Thyroid gland (tissue), 4 donors: ENCODE data around the gene FALEC. TPM values are rescaled to one million over a fixed set of nuclear protein-coding genes. Genes with fewer than 3 reads are reported as not detected.

Experiments
- DNase-seq, 2 donors: peaks; one replicate each; pipeline ENCODE4 v3.0.0-alpha.2; 2019
- H3K27ac ChIP-seq, 3 donors: fragments of 200-600 bp; sonication (generic); 1 replicate in 2 of 3; 2 replicates in 1 of 3; pipeline ENCODE4 v1.5.1; 2016 to 2019; ENCODE audit warnings: mild to moderate bottlenecking in 1 of 3, moderate library complexity in 1 of 3
- H3K27me3 ChIP-seq: fragments of 200-600 bp; sonication (generic); one replicate; pipeline ENCODE4 v1.5.1; 2019
- H3K36me3 ChIP-seq, 2 donors: fragments of 200-600 bp; sonication (generic); one replicate each; pipeline ENCODE4 v1.5.1; 2016 to 2019
- H3K4me1 ChIP-seq, 2 donors: fragments of 200-600 bp; sonication (generic); one replicate each; pipeline ENCODE4 v1.5.1; 2017 to 2019
- H3K4me3 ChIP-seq, 3 donors: fragments of 200-600 bp; sonication (generic); replicated peaks in 1 of 3; 1 replicate in 2 of 3; 2 replicates in 1 of 3; pipeline ENCODE4 v1.5.1; 2016; ENCODE audit warnings: mild to moderate bottlenecking in 1 of 3
- H3K9me3 ChIP-seq: fragments of 200-600 bp; sonication (generic); one replicate; pipeline ENCODE4 v1.5.1; 2017
- POLR2A ChIP-seq, 2 donors: fragments of 450-650 bp; IDR thresholded peaks; one replicate each; pipeline ENCODE4 v1.6.1; 2017; ENCODE audit warnings: antibody characterized with exemption in 2 of 2, mild to moderate bottlenecking in 2 of 2, moderate library complexity in 1 of 2
- WGBS, 2 donors: methylation state at CpG; one replicate each; pipeline ENCODE4 v1.1.5; 2017; 5-methylcytosine and 5-hydroxymethylcytosine counted together
- intact Hi-C: fragments of 100-400 bp; cut with DNase I; formaldehyde crosslinking; loops from one replicate; pipeline ENCODE4 v1.15.1; 2023
- total RNA-seq, 4 donors: library from RNA; depleted of rRNA; stranded (reverse); fragments of >200 nt; gene quantifications; one replicate each; pipeline ENCODE4 v1.2.3, GENCODE V29; 2016
- TF ChIP-seq, protein P1 (sequence below), 6 experiments: fragments of 200-600 bp in 3 of 6; fragments of 450-650 bp in 3 of 6; sonication (generic) in 3 of 6; IDR thresholded peaks; one replicate each; pipeline ENCODE4 v1.5.1; 2016 to 2019; ENCODE audit warnings: antibody characterized with exemption in 6 of 6, mild to moderate bottlenecking in 2 of 6, inconsistent platforms in 1 of 6, moderate library complexity in 1 of 6

FALEC gene
- total RNA-seq, 4 donors from 2014 or later = not detected

DNA sequence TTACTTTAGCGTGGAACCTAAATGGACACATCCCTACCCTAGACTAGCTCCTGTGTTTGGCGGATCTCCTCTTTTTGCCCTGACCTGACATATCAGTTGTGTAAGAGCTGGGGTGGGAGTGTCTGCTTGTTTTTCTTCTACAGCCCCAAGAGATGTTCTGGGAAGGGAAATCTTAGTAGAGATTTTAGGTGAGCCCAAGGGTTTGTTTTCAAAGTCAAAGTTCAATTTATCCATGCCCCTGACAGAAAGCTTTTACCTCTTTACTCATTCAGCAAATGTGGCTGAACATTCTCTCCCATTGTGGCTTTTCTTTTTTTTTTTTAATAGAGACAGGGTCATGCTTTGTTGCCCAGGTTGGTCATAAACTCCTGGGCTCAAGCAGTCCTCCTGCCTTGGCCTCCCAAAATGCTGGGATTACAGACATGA is 35.6 kb upstream of the FALEC start:
- no peak for DNase-seq
- Histone ChIP-seq H3K27me3 (no peaks in the 10 kb centered on the region), H3K27ac (no peak overlapping the region), H3K4me1 (peaks cover 5 to 6% of the 10 kb centered on the region in 2 donors), H3K4me3 (no peak overlapping the region), H3K36me3 (no peaks in the 10 kb centered on the region), H3K9me3 (no peaks in the 10 kb centered on the region)
- 62 to 71% methylated on average over 2 of the region's 2 CpGs for WGBS, 2 donors
- intact Hi-C loops = loop anchor here (10.0 kb wide), 1 partner anchor 165 kb away; no protein-coding TSS in a partner anchor
- TF ChIP-seq, protein P1, sequence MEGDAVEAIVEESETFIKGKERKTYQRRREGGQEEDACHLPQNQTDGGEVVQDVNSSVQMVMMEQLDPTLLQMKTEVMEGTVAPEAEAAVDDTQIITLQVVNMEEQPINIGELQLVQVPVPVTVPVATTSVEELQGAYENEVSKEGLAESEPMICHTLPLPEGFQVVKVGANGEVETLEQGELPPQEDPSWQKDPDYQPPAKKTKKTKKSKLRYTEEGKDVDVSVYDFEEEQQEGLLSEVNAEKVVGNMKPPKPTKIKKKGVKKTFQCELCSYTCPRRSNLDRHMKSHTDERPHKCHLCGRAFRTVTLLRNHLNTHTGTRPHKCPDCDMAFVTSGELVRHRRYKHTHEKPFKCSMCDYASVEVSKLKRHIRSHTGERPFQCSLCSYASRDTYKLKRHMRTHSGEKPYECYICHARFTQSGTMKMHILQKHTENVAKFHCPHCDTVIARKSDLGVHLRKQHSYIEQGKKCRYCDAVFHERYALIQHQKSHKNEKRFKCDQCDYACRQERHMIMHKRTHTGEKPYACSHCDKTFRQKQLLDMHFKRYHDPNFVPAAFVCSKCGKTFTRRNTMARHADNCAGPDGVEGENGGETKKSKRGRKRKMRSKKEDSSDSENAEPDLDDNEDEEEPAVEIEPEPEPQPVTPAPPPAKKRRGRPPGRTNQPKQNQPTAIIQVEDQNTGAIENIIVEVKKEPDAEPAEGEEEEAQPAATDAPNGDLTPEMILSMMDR (IDR thresholded peaks at IDR 0.05) = no peak
- no peak for TF ChIP-seq POLR2A (IDR thresholded peaks at IDR 0.05)

DNA sequence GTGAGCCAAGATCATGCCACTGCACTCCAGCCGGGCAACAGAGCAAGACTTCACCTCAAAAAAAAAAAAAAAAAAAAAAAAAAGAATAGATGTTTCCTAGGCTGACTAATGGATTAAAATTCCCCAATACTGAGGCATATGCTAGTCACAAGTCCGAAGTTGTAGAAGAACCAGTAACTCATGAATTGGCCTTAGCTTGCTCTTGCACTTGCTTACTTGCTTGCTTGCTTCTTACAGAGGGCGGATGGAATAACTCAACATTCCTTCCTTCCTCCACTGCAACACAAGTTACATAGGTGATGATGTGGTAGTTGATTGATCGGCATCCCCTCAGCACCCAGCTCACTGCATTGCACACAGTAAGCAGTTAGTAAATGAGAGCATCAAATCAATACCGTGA is 31.1 kb upstream of the FALEC start:
- Histone ChIP-seq H3K27me3 (no peaks in the 10 kb centered on the region), H3K4me3 (no peak overlapping the region), H3K36me3 (no peaks in the 10 kb centered on the region), H3K27ac (no peak overlapping the region), H3K9me3 (no peaks in the 10 kb centered on the region), H3K4me1 (peaks cover 6 to 7% of the 10 kb centered on the region in 2 donors)
- WGBS, 2 donors = 88 to 91% methylated on average over 5 of the region's 5 CpGs
- intact Hi-C loops = no loop called here
- no peak for DNase-seq
- no peak for TF ChIP-seq POLR2A (IDR thresholded peaks at IDR 0.05)
- TF ChIP-seq, protein P1 (IDR thresholded peaks at IDR 0.05) = no peak

DNA sequence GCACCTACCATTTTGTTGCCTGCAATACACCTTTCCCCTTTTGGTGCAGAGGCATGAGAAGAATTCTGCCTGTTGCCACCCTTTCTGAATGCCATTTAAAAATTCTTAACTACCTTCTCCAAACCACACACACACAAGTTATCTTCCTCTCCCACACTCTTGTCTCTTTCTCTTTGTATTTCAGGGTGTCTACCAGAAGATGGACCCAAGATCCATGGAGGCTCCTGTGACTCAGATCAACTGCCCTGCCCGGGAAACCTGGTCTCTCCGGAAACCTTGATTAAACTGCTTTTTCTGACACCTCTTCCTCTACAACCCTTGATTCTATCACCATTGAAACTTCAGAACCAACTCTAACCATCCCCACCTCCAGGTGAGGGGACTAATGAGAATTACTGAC is 30.7 kb upstream of the FALEC start:
- DNase-seq = no peak
- Histone ChIP-seq H3K36me3 (no peaks in the 10 kb centered on the region), H3K9me3 (no peaks in the 10 kb centered on the region), H3K4me1 (peaks cover 6 to 7% of the 10 kb centered on the region in 2 donors), H3K27ac (no peak overlapping the region), H3K27me3 (no peaks in the 10 kb centered on the region), H3K4me3 (no peak overlapping the region)
- 26 to 29% methylated on average over 2 of the region's 2 CpGs for WGBS, 2 donors
- intact Hi-C loops = no loop called here
- TF ChIP-seq, protein P1 (IDR thresholded peaks at IDR 0.05) = no peak
- no peak for TF ChIP-seq POLR2A (IDR thresholded peaks at IDR 0.05)

DNA sequence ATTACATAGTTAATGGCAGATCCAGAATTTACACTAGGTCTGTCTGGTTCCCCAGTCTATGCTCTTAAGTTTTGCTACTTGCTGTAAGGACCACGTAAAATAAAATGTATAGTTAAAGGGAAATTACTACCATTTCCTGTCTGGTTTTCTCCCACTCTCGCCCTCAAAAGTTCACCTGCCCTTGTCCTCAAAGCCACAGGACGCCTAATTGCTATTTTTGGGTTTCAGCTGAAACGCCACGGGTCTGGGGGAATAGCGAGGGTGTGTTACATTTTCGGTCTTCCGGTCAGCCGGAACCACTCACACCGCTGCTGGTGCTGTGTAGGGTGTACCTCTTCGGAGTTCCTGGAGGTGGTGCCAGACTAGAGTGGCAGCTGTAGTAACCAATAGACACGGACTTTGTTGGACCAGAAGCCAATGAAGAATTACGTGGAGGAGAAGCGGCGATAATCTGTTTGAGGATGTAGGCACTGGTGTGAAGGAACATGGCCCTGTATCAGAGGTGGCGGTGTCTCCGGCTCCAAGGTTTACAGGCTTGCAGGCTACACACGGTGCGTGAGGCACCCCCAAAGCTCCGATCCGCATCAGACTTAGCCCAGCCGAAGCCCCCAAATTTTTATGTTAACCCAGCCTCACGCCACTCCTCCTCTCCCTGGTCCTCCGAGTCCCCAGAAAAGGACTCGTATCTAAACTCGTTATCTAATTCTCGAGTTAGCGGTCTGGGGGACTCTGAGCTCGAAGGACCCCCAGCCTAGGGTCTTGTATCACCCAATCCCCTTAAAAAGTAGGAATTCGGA is 28.4 kb upstream of the FALEC start, which contains the start of gene TARS2:
TSS of gene TARS2 (plus strand) at position 454 of the 797 bp plus-strand sequence. CDS start at position 486, 32 bp downstream.
- H3K4me3 ChIP-seq = peak within 1 kb of the TSS; percentile 7 to 90 (median 81)
- H3K9me3 ChIP-seq = no peaks in the 10 kb centered on the region
- TF ChIP-seq, protein P1 (IDR thresholded peaks at IDR 0.05) = peak in 4 of 6 experiments; percentile 27 to 43 (median 39)
- peak in 1 of 2 donors; percentile 66 for TF ChIP-seq POLR2A (IDR thresholded peaks at IDR 0.05)
- H3K4me1 ChIP-seq = peaks cover 6 to 7% of the 10 kb centered on the region in 2 donors
- DNase-seq = peak; percentile 95
- H3K27ac ChIP-seq = peak within 1 kb of the TSS; percentile 49 to 74 (median 50)
- H3K36me3 ChIP-seq = peaks cover 7 to 16% of the 10 kb centered on the region in 2 donors
- WGBS, 2 donors = 0 to 1% methylated on average over 30 of the region's 30 CpGs
- no peaks in the 10 kb centered on the region for H3K27me3 ChIP-seq
- intact Hi-C loops = no loop called here

DNA sequence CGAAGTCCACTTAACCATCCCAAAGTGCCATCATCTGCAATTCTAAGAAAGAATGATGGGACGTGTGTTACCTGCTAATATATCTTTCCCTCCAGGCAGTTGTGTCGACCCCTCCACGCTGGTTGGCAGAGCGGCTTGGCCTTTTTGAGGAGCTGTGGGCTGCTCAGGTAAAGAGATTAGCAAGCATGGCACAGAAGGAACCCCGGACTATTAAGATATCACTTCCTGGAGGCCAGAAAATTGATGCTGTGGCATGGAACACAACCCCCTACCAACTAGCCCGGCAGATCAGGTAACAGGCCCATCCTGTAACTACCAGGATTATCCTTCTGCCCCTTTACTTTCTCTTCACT is 27.8 kb upstream of the FALEC start:
- TF ChIP-seq, protein P1 (IDR thresholded peaks at IDR 0.05) = no peak
- TF ChIP-seq POLR2A (IDR thresholded peaks at IDR 0.05) = no peak
- peak overlapping the region in 2 of 3 donors; percentile 49 to 74 for H3K27ac ChIP-seq
- 6 to 7% methylated on average over 7 of the region's 7 CpGs for WGBS, 2 donors
- peak overlapping the region; percentile 7 to 90 (median 81) for H3K4me3 ChIP-seq
- peaks cover 6 to 7% of the 10 kb centered on the region in 2 donors for H3K4me1 ChIP-seq
- H3K27me3 ChIP-seq = no peaks in the 10 kb centered on the region
- H3K36me3 ChIP-seq = peaks cover 11 to 22% of the 10 kb centered on the region in 2 donors
- intact Hi-C loops = no loop called here
- no peak for DNase-seq
- no peaks in the 10 kb centered on the region for H3K9me3 ChIP-seq
